Measurements from ENCODE around the gene BFSP2.
"Not testable (repeated sequence)": the region's sequence is repeated elsewhere in the genome, so short reads cannot be mapped to it uniquely, and the experiment has no call there.

The BFSP2 gene

GRCh38 chr3:133479895-133480669 is 80.2 kb downstream of the BFSP2 start:
- DNase-seq (ENCODE audit: low spot score): no peak

- not testable (repeated sequence) for DNase-seq (ENCODE audit: low spot score)
Observed at GRCh38 chr3:133482474-133482873, 82.6 kb downstream of the BFSP2 start.

GRCh38 chr3:133486658-133487057 is 86.8 kb downstream of the BFSP2 start:
- no peak for DNase-seq (ENCODE audit: low spot score)

- no peak for DNase-seq (ENCODE audit: low spot score)
Observed at GRCh38 chr3:133487204-133487603, 87.3 kb downstream of the BFSP2 start.

- peak; percentile 65 for DNase-seq (ENCODE audit: low spot score)
Observed at GRCh38 chr3:133487920-133488540, 88.2 kb downstream of the BFSP2 start.

- no peak for DNase-seq (ENCODE audit: low spot score)
Observed at GRCh38 chr3:133488785-133489367, 89.0 kb downstream of the BFSP2 start.

- no peak for DNase-seq (ENCODE audit: low spot score)
Observed at GRCh38 chr3:133489466-133490085, 89.7 kb downstream of the BFSP2 start.

GRCh38 chr3:133490468-133491351 is 90.9 kb downstream of the BFSP2 start:
- DNase-seq (ENCODE audit: low spot score): no peak

- no peak for DNase-seq (ENCODE audit: low spot score)
Observed at GRCh38 chr3:133491481-133492059, 91.7 kb downstream of the BFSP2 start.

- no peak for DNase-seq (ENCODE audit: low spot score)
Observed at GRCh38 chr3:133492159-133492741, 92.4 kb downstream of the BFSP2 start.

- DNase-seq (ENCODE audit: low spot score): no peak
Observed at GRCh38 chr3:133494469-133494868, 94.6 kb downstream of the BFSP2 start.

GRCh38 chr3:133502542-133502941 is 102.7 kb downstream of the BFSP2 start:
- not testable (repeated sequence) for DNase-seq (ENCODE audit: low spot score)

GRCh38 chr3:133503409-133503808 is 103.6 kb downstream of the BFSP2 start:
- no peak for DNase-seq (ENCODE audit: low spot score)

GRCh38 chr3:133504736-133505135 is 104.9 kb downstream of the BFSP2 start:
- no peak for DNase-seq (ENCODE audit: low spot score)

- no peak for DNase-seq (ENCODE audit: low spot score)
Observed at GRCh38 chr3:133505813-133506212, 106.0 kb downstream of the BFSP2 start.

GRCh38 chr3:133506215-133506901 is 106.5 kb downstream of the BFSP2 start:
- DNase-seq (ENCODE audit: low spot score): no peak

- no peak for DNase-seq (ENCODE audit: low spot score)
Observed at GRCh38 chr3:133509488-133509887, 109.6 kb downstream of the BFSP2 start.

- no peak for DNase-seq (ENCODE audit: low spot score)
Observed at GRCh38 chr3:133512416-133513089, 112.7 kb downstream of the BFSP2 start.

GRCh38 chr3:133514418-133514817 is 114.6 kb downstream of the BFSP2 start:
- DNase-seq (ENCODE audit: low spot score): no peak

- no peak for DNase-seq (ENCODE audit: low spot score)
Observed at GRCh38 chr3:133515127-133515526, 115.3 kb downstream of the BFSP2 start.

Measured in hematopoietic multipotent progenitor cell treated with erythropoietin and hydrocortisone succinate and interleukin-3 and kit ligand, for 17 days (in vitro differentiated cells).